HG03342 (cell line): ENCODE data around the gene ANKRD13B.
"Not testable (repeated sequence)": the region's sequence is repeated elsewhere in the genome, so short reads cannot be mapped to it uniquely, and the experiment has no call there.

Experiments used
- ATAC-seq: cut with Tn5 transposase; IDR thresholded peaks from one replicate; pipeline ENCODE4 v1.9.1; 2021; ENCODE audit warnings: mild to moderate bottlenecking, moderate library complexity; ENCODE audit not compliant: unreplicated experiment

ANKRD13B gene

GRCh38 chr17:29640413-29640812 is 47.5 kb downstream of the ANKRD13B start:
- no peak for ATAC-seq

DNA sequence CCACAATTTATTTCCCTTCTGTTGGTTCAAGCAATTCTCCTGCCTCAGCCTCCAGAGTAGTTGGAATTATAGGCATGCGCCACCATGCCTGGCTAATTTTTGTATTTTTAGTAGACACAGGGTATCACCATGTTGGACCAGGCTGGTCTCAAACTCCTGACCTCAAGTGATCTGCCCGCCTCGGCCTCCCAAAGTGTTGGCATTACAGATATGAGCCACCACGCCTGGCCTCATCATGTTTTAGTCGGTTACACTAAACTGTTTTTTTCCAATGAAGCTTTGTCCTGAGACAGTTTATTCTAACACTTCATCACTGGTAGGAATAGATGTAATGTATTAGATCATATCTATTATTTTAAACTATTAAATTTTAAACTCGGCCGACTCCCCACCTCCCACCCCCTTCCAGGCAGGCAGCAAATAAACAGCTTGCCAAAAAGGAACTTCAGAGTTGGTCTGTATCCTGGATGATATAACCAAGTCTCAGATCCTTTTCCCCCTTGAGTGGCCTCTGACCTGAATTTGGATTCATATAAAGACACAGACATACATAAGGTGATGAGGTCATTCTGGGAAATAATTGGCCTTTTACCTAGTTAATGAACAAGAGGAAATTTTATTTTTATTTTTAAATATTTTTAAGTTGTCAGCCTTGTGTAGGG is 48.2 kb downstream of the ANKRD13B start:
- no peak for ATAC-seq

DNA sequence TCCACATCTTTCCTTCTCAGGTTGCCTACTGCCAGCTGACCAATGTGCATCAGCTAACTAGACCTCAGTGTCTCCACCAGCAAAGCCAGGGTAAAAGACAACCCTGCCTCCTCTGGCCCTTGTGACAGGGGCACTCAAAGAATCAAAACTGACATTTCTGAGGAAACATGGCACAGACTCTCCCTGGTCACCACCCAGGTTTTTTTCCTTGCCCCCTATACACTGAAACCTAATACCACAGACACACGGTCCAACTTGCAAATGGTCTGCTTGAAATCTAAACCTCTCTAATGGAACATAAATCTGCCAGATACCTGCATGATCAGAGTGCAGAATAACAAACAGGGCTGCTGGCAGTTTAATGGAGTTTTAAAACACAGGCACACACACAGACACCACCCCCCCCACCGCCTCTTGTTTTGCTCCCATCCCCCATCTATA is 49.3 kb downstream of the ANKRD13B start:
- no peak for ATAC-seq

DNA sequence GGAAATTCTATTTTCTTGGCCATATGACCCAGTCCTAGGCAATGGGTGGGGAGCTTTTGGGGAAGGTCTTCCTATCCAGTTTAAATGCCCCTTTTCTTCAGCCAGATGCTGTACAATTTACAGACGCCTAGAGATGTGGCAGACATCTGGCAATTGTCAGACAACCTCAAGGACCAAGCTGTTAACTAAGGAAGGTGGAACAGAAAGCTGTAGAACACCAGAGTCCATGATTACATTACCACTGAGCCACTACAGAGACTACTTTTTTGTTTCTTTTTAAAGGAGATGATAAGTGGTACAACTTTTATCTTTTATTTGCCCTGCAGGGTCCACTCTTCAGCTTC is 50.9 kb downstream of the ANKRD13B start:
- ATAC-seq = no peak

DNA sequence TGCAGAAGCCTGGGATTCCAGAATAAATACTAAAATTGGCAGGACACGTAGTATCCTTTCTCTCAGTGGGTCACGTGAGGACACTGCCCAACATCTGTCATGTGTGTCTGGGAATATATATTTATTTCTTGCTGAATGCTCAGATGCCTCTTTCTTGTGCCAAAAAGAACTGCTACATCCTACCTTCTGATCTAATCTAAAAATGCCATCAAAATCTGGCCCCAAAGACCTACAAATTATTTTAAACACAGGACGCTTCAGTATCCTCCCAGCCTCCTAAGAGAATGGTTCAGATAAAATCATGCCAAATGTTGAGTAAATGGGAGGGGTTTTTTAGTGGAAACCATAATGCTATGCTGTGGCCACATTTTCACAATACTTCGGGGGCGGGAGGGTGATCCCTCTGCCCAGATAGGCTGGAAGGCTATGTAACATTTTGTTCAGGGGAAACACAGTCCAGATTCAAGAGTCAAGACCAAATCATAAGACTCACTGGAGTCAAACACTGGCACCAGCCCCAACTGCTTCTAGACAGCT is 52.7 kb downstream of the ANKRD13B start:
- ATAC-seq = no peak

- ATAC-seq = no peak
Measured at GRCh38 chr17:29648005-29648404, 55.1 kb downstream of the ANKRD13B start.

DNA sequence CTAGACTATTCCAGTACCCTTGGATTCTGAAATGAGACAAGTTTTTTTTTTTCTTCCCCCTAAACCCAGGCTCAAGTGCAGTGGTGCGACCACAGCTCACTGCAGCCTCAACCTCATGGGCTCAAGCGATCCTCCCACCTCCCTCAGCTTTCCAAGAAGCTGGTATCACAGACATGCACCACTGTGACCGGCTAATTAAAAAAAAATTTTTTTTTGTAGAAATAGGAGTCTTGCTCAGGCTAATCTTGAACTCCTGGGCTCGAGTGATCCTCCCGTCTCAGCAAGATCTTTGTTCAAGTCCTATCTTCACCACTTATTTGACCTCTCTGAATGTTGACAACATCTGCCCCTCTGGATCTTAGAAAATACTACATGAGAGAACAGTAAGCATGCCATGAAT is 56.4 kb downstream of the ANKRD13B start:
- no peak for ATAC-seq

GRCh38 chr17:29650396-29650795 is 57.5 kb downstream of the ANKRD13B start:
- ATAC-seq = no peak

GRCh38 chr17:29651913-29652312 is 59.0 kb downstream of the ANKRD13B start:
- not testable (repeated sequence) for ATAC-seq

DNA sequence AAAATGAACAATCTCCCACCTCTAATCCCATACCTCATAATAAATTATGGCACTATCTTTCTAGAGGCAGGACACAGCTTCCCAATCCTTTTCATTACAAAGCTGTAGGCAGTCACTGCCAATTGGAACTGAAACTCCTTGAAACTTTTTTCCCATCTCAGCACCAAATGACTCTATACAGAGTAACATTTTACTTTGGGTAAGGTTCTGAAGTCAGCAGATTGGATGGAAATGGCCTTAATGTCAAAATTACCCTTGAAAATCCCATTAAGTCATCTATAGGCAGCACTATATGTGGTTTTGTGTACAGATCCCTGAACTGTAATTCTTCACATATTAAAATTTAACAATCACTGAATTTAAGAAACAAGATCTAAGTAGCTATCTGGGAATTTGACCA is 60.0 kb downstream of the ANKRD13B start:
- ATAC-seq = no peak

DNA sequence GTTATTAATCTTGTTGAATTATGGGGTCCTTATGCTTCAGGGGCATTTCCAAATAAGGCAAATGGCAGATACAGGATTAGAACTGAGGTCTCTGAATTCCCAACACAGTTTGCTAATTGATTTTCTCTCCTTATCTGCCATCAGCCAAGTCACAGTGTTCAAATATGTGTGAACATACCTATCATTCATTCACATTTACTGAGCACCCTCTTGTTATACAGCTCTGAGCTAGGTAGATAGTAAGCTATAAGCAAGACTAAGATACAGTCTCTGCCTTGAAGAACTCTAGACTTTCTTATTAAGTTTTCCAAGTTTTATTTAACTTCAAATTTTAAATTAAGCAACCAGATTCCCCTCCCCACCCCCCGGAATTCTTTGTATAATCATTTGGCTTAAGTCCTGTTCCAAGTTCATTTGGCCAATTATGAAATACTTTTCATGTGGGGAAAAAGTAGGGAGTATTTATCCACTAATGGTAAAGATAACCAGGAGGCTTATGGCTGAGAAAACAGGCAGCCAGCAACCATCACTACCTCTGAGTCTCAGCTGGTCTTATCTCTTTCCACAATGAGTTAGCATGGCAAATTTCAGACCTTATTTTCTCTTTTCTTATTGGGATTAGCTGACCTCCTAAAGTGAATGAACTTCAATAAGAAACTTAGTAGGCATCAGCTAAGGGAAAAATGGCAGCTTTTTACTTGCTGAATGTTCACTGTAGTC is 61.2 kb downstream of the ANKRD13B start:
- ATAC-seq = no peak

GRCh38 chr17:29655323-29655722 is 62.4 kb downstream of the ANKRD13B start:
- ATAC-seq = no peak

- ATAC-seq = no peak
Measured at GRCh38 chr17:29659155-29659554, 66.2 kb downstream of the ANKRD13B start.

DNA sequence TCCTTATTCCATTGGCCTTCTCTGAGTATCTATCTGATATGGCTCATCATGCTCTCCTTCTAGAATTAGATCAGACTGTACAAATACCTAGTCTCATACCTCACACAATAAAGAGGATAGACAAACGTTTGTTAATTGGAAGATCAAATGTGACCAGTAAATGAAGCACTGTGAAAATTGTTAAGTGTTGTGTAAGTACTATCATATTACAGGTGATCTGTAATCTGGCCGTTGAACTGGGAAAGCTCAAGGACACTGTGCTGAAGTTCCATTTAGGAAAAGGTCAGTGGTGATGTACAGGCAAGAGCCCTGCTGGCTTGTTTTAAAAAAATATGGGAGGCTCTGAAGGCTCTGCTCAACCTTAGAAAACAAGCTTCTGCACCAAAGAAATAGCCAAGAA is 68.3 kb downstream of the ANKRD13B start:
- ATAC-seq = no peak

- no peak for ATAC-seq
Measured at GRCh38 chr17:29663155-29663554, 70.2 kb downstream of the ANKRD13B start.
